Measurements from ENCODE around the gene TWF1. TPM values are rescaled to one million over a fixed set of nuclear protein-coding genes. Genes with fewer than 3 reads are reported as not detected.

TWF1 gene
- total and polyA plus RNA-seq, 9 of the 15 experiments (the other 6 are each of a cell fraction or from before 2014, with no cell fraction given): 10.3 to 29.4 (median 23.4) TPM

- TF ChIP-seq SMAD4 (CRISPR knock-in tag; conservative IDR thresholded peaks at IDR 0.05) (peak; percentile 62; the same call in 1 of the 2 replicates), C11orf30 (IDR thresholded peaks at IDR 0.05; ENCODE audit: low read depth) (peak; percentile 88), STAT5A (IDR thresholded peaks at IDR 0.05; ENCODE audit: borderline replicate concordance, low read length) (no peak), NCOR1 (IDR thresholded peaks at IDR 0.05) (0 out of 2 replicates have a peak, but pooled peaks have one; percentile 19), ASH1L (IDR thresholded peaks at IDR 0.05; ENCODE audit: borderline replicate concordance, low read depth, partially characterized antibody) (no peak), CHD7 (IDR thresholded peaks at IDR 0.05; ENCODE audit: low read depth, low read length) (no peak), GABPB1 (CRISPR knock-in tag; IDR thresholded peaks at IDR 0.05) (peak; percentile 73), ZC3H8 (IDR thresholded peaks at IDR 0.05) (no peak), POLR2G (IDR thresholded peaks at IDR 0.05; ENCODE audit: low read depth, low read length) (peak; percentile 96), ZNF76 (CRISPR knock-in tag; IDR thresholded peaks at IDR 0.05; ENCODE audit: borderline replicate concordance) (no peak), ZBTB49 (CRISPR knock-in tag; IDR thresholded peaks at IDR 0.05; ENCODE audit: borderline replicate concordance) (no peak), CTBP1 (IDR thresholded peaks at IDR 0.05; ENCODE audit: borderline replicate concordance) (peak; percentile 58; the same call in 1 of the 2 replicates), POU5F1 (IDR thresholded peaks at IDR 0.05; ENCODE audit: borderline replicate concordance, low read depth, low read length, partially characterized antibody) (no peak), NFYB (IDR thresholded peaks at IDR 0.05; ENCODE audit: extremely low read depth, insufficient read length) (no peak)
Measured at GRCh38 chr12:43805860-43806736, at the start of gene TWF1 (continued).
